DMS153 treated with DMSO at 0.1 percent for 48 hours (cell line): ENCODE measurements around the gene F2.

Experiments used
- DNase-seq: peaks from one replicate; lab custom pipeline; 2025; ENCODE audit not compliant: unreplicated experiment; lab: John Stamatoyannopoulos, UW

F2 gene

DNA sequence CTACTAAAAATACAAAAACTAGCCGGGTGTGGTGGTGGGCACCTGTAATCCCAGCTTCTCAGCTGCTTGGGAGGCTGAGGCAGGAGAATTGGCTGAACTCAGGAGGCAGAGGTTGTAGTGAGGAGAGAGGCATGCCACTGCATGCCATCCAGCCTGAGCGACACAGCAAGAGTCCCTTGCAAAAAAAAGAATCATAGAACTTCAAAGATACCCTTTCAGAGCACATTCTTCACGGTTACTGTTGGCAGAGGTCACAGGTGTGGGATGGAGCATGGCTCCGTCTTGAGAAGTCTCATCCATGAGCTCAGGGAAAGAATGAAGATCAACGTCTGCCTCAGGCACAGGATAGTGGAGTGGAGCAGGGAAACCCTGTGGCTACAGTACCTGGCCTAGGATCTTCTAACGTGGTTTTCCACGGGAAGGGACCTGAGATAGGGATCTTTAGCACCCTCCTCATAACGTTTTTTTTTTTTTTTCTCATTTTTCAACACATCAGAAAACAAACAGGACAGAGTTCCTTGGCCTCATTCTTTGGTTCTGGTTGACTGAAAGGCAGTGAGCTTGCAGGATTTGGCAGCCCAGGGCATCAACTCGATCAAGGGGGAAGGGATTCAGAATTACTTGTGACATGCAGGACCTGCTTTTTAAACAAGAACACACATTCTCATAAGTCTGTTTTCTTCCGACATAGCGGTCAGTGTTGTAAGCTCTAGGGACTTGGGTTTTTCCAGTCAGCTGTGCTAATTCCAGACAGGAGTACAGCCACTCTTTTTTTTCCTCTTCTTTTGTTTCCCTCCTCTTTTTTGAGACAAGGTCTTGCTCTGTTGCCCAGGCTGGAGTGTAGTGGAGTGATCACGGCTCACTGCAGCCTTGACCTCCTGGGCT, 22.8 kb downstream of the F2 start:
- no peak for DNase-seq

- no peak for DNase-seq
Measured at GRCh38 chr11:46743043-46743442, 24.0 kb downstream of the F2 start.

GRCh38 chr11:46743693-46744339, 24.8 kb downstream of the F2 start:
- no peak for DNase-seq

- DNase-seq, result no peak
Measured at GRCh38 chr11:46745328-46745727, 26.3 kb downstream of the F2 start.

DNA sequence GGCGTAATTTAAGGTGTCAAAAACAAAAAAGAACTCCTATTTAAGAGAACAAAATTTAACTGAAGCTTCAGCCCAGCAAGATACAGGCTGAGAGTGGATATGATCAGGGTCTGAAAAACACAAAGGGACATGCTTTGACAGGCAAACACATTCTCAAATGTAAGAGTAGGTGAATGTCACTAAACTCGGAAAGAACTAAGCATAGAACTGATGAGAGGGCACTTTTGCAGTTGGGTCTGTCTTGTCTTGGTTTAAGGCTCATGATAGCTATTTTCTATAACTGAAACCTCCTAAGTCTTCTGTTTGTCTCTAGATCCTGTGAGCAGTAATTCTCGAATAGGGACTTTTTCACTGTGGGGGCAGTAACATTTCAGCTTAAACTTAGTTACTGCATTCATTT, 27.0 kb downstream of the F2 start:
- no peak for DNase-seq

DNA sequence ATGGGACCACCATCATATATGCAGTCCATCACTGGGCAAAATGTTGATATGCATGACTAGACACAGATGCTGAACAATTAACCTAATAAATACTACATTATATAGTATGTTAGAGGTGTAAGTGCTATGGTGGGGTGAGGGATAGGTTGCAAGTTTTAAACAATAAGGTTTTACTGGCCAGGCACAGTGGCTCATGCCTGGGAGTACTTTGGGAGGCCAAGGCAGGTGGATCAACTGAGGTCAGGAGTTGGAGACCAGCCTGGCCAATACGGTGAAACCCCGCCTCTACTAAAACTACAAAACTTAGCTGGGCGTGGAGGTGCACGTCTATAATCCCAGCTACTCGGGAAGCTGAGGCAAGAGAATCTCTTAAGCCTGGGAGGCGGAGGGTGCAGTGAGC, 28.1 kb downstream of the F2 start:
- DNase-seq, result no peak

- no peak for DNase-seq
Measured at GRCh38 chr11:46755962-46756361, 36.9 kb downstream of the F2 start.

DNA sequence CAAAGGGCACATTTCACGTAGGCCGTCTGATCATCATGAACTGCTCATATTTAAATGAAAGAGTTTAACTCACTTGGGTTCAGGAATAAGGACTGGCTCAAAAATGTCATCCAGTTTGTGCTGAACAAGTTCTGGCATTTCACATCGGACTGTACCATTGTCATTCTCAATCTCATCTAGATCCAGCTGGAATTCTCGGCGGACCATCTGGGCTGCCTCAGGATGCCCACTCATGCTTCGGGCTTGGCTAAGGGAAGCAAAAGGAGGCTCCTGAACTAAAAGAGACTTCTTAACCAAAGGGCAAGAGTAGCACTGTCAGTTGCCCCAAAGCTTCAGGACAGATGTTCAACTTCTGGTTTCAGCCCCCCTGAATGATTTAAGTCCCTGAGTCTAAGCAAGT, 40.2 kb downstream of the F2 start:
- DNase-seq, result no peak

GRCh38 chr11:46760429-46761128, 41.6 kb downstream of the F2 start:
- no peak for DNase-seq

DNA sequence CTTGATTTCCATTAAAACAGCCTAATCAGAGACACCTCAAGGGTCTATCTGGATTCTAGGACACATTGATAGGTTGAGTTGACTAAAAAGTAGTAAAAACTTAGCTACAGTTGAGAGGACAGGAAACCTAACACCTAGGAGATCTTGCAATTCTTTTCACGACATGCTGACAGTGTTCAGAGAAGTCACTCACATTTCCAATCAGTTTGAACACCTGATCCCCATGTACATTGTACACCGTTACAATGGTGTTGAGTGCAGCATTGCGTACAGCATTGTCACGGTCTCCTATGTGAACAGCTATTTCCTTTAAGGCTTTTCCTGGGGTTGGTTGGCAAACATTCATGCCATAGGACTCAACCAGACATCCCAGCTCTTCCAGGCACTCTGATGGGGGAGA, 42.8 kb downstream of the F2 start:
- DNase-seq, result no peak

- no peak for DNase-seq
Measured at GRCh38 chr11:46762248-46762647, 43.2 kb downstream of the F2 start.

GRCh38 chr11:46766656-46767055, 47.6 kb downstream of the F2 start:
- DNase-seq, result no peak

DNA sequence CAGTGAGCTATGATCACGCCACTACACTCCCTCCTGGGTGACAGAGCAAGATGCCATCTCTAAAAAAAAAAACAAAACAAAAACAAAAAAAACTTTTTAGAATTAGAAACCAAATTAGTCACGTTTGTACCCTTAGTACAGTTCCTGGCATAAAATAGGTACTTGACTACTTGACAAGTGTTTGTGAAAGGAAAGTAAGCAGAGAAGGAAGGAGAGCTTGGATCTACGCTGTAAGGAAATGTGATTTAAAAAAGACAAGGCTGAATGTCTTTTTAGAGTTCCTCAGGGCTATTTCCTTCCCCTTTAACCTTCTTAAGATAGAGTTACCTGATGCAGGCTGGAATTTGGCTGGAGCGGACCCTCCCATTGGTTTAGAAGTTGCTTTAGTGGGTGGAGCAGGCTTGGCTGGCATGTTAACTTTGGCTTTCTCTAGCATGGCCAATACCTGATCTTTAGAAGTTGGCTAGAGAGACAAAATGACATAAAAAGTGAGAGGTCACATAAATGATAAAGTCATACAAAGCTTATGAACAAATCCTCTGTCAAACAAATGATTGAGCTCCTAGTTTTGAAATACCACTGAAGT, 50.7 kb downstream of the F2 start:
- no peak for DNase-seq

- no peak for DNase-seq
Measured at GRCh38 chr11:46776878-46777277, 57.9 kb downstream of the F2 start.

- no peak for DNase-seq
Measured at GRCh38 chr11:46778416-46778815, 59.4 kb downstream of the F2 start.
